Naive thymus-derived CD4-positive, alpha-beta T cell (primary cell): ENCODE data around the gene CKAP2L. TPM values are rescaled to one million over a fixed set of nuclear protein-coding genes. Genes with fewer than 3 reads are reported as not detected.

ENCODE experiments used
- ATAC-seq: fragments of 150-1000 bp; cut with Tn5 transposase; 2 replicates; pipeline ENCODE4 v1.10.0; 2021; ENCODE audit warnings: mild to moderate bottlenecking, moderate library complexity
- CTCF ChIA-PET: fragments of 350-600 bp; sonication (Branson Sonifier 250); formaldehyde crosslinking; loops from one replicate; lab custom pipeline; 2021; ENCODE audit warnings: antibody characterized with exemption; lab: Charles Lee
- POLR2A ChIA-PET: fragments of 350-600 bp; sonication (Branson Sonifier 250); formaldehyde crosslinking; loops from one replicate; lab custom pipeline; 2021; ENCODE audit warnings: antibody characterized with exemption, inconsistent platforms; lab: Charles Lee
- DNase-seq, 9 donors: peaks; one replicate each; pipeline versions ENCODE4 v3.0.0 to v3.0.0-alpha.2; 2020 to 2022; ENCODE audit warnings: mixed read lengths in 1 of 9
- H3K27ac ChIP-seq: one replicate; pipeline ENCODE4 v1.7.0; 2013; ENCODE audit warnings: mild to moderate bottlenecking, low read depth, low read length, moderate library complexity
- H3K27me3 ChIP-seq, 2 donors: one replicate each; pipeline ENCODE4 v1.7.0; 2013; ENCODE audit warnings: low read length in 2 of 2, mild to moderate bottlenecking in 2 of 2, moderate library complexity in 2 of 2; ENCODE audit not compliant: control insufficient read depth in 2 of 2, insufficient read depth in 2 of 2
- H3K36me3 ChIP-seq, 3 experiments: 1 replicate in 2 of 3; 2 replicates in 1 of 3; pipeline ENCODE4 v1.7.0; 2013; ENCODE audit warnings: low read length in 3 of 3, mild to moderate bottlenecking in 3 of 3, moderate library complexity in 1 of 3; ENCODE audit not compliant: insufficient read depth in 3 of 3, control insufficient read depth in 2 of 3
- H3K4me1 ChIP-seq, 2 donors: one replicate each; pipeline ENCODE4 v1.7.0; 2013; ENCODE audit warnings: low read length in 2 of 2, mild to moderate bottlenecking in 2 of 2, moderate library complexity in 1 of 2; ENCODE audit not compliant: control insufficient read depth in 2 of 2, insufficient read depth in 2 of 2
- H3K4me3 ChIP-seq: 2 replicates; pipeline ENCODE4 v1.7.0; 2013; ENCODE audit warnings: mild to moderate bottlenecking, low read length
- H3K9me3 ChIP-seq, 3 experiments: 1 replicate in 2 of 3; 2 replicates in 1 of 3; pipeline ENCODE4 v1.7.0; 2013; ENCODE audit warnings: low read length in 3 of 3; ENCODE audit not compliant: control insufficient read depth in 2 of 3
- H3K27ac Mint-ChIP-seq, 9 donors: one replicate each; pipeline ENCODE4 v1.8.0; 2020 to 2022; ENCODE audit warnings: mixed read lengths in 9 of 9, mild to moderate bottlenecking in 8 of 9, moderate library complexity in 5 of 9, inconsistent platforms in 2 of 9
- H3K27me3 Mint-ChIP-seq, 5 donors: one replicate each; pipeline ENCODE4 v1.8.0; 2021 to 2022; ENCODE audit warnings: mixed read lengths in 5 of 5, mild to moderate bottlenecking in 1 of 5
- H3K36me3 Mint-ChIP-seq, 5 donors: one replicate each; pipeline ENCODE4 v1.8.0; 2020 to 2022; ENCODE audit warnings: mixed read lengths in 5 of 5, mild to moderate bottlenecking in 3 of 5, inconsistent platforms in 1 of 5
- H3K4me1 Mint-ChIP-seq, 7 donors: one replicate each; pipeline ENCODE4 v1.8.0; 2020 to 2022; ENCODE audit warnings: mixed read lengths in 7 of 7, mild to moderate bottlenecking in 3 of 7, inconsistent platforms in 1 of 7
- H3K4me3 Mint-ChIP-seq, 10 donors: one replicate each; pipeline ENCODE4 v1.8.0; 2020 to 2022; ENCODE audit warnings: mild to moderate bottlenecking in 10 of 10, mixed read lengths in 10 of 10, moderate library complexity in 6 of 10, inconsistent platforms in 2 of 10
- H3K9me3 Mint-ChIP-seq, 11 donors: one replicate each; pipeline ENCODE4 v1.8.0; 2020 to 2022; ENCODE audit warnings: mixed read lengths in 11 of 11, mild to moderate bottlenecking in 4 of 11, inconsistent platforms in 1 of 11, moderate library complexity in 1 of 11
- intact Hi-C, 2 donors: fragments of 100-400 bp; cut with micrococcal nuclease; formaldehyde crosslinking; loops; one replicate each; pipeline ENCODE4 v1.15.1; 2023
- polyA plus RNA-seq, 2 donors: library from polyadenylated mRNA; unstranded; fragments of 300-500 nt; fragmentation: Illumina TruSeq; gene quantifications; one replicate each; pipeline ENCODE4 v1.2.3, GENCODE V29; 2021
- total RNA-seq, 6 experiments: library from RNA in 5 of 6; stranded (reverse) in 5 of 6; gene quantifications; 1 replicate in 5 of 6; 2 replicates in 1 of 6; pipeline ENCODE4 v1.2.3 and lab custom pipeline; 2021 to 2026

Gene CKAP2L
- total and polyA plus RNA-seq, 7 experiments from 2014 or later = 0.69 to 36.2 (median 2.4) TPM; not detected in 4

DNA sequence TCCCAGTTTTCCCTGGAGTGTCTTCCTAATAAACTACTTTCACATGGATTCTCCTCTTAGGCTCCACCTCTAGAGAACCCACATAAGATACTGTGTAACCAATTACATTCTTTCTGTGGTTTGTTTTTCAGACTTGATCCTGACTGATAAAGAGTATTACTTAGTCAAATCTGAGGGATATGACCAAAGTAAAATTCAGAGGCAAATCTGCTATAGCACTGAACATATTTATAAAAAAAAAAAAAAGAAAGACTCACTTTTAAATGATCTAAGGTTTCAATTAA lies 13.9 kb downstream of the CKAP2L start:
- CTCF ChIA-PET = interaction anchor here (0.6 to 4.1 kb wide), 8 partner anchors 8 to 191 kb away, joined by 3 to 41 read pairs (median 4); no protein-coding TSS in a partner anchor
- H3K4me3 Mint-ChIP-seq = peak overlapping the region in 1 of 10 donors; percentile 76
- POLR2A ChIA-PET = no interaction called here

DNA sequence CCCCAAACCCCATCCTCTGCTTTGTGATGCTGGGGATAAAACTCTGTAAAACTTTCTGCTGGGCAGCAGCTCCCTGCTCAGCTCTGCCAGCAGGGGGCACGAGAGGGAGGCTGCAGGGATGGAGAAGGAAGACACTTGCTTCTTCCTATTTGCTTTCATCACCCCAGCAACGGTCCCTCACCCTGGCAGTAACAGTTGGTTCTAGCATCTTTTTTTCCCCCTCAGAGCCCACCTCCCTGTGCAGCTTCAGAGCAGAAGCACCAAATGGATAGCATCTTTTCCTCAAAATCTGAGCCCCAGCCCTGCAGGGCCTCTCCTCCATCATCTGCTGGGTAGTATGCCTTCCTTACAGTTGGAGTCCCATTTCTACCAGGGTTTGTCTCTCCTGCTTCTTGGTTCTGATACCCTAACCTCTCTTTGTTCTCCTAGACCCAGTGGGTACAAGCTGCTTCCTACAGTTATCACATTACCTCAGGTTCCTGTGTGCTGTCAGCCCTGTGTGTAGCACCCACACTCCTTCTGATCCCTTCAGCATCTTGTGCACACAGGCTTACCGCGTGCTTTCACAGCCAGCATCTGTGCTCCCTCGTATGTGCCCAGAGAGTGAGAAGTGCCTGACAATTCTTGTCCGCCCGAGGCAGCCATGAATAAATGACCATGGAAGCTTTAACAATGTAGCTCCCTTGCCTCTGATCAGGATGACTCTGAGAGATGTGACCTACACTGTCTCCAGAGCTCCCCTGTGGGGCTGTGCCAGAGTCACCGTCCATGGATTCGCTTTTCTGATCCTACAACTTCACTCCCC lies 14.5 kb downstream of the CKAP2L start:
- H3K36me3 Mint-ChIP-seq = peaks cover 0 to 31% (median 0%) of the 10 kb centered on the region in 5 donors
- Histone ChIP-seq H3K4me1 (peaks cover 0 to 4% of the 10 kb centered on the region in 2 donors), H3K36me3 (no peaks in the 10 kb centered on the region), H3K4me3 (no peak overlapping the region), H3K27me3 (no peaks in the 10 kb centered on the region), H3K9me3 (no peaks in the 10 kb centered on the region), H3K27ac (no peak overlapping the region)
- ChIA-PET CTCF (interaction anchor here (0.6 to 4.1 kb wide), 21 partner anchors 12 to 820 kb away, joined by 3 to 41 read pairs (median 4); no protein-coding TSS in a partner anchor), POLR2A (interaction anchor here (1.0 kb wide), 1 partner anchor 10 kb away, joined by 4 read pairs; no protein-coding TSS in a partner anchor)
- peak overlapping the region in 3 of 9 donors; percentile 6 to 90 (median 54) for H3K27ac Mint-ChIP-seq
- H3K9me3 Mint-ChIP-seq = peaks cover 0 to 1% (median 0%) of the 10 kb centered on the region in 11 donors
- intact Hi-C loops = loop anchor here (1.0 kb wide), 4 partner anchors 14 to 208 kb away; partner anchors contain the start of gene CKAP2L (in 1 of the 2)
- peak overlapping the region in 7 of 10 donors; percentile 7 to 76 (median 21) for H3K4me3 Mint-ChIP-seq
- ATAC-seq (peak; percentile 97), DNase-seq (peak; percentile 50 to 85 (median 69))
- peaks cover 6 to 49% (median 9%) of the 10 kb centered on the region in 7 donors for H3K4me1 Mint-ChIP-seq
- no peaks in the 10 kb centered on the region for H3K27me3 Mint-ChIP-seq

More for the DNA sequence above, 13.9 kb downstream of the CKAP2L start:
- ATAC-seq = no peak
- no peak overlapping the region for H3K4me3 ChIP-seq
- peaks cover 0 to 1% (median 0%) of the 10 kb centered on the region in 11 donors for H3K9me3 Mint-ChIP-seq
- H3K36me3 Mint-ChIP-seq = peaks cover 0 to 33% (median 0%) of the 10 kb centered on the region in 5 donors
- no peak overlapping the region for H3K27ac ChIP-seq
- H3K27me3 Mint-ChIP-seq = no peaks in the 10 kb centered on the region
- H3K27ac Mint-ChIP-seq = peak overlapping the region in 1 of 9 donors; percentile 90
- intact Hi-C loops = no loop called here
- DNase-seq = no peak
- peaks cover 6 to 53% (median 9%) of the 10 kb centered on the region in 7 donors for H3K4me1 Mint-ChIP-seq
- H3K4me1 ChIP-seq = peaks cover 2 to 4% of the 10 kb centered on the region in 2 donors
- no peaks in the 10 kb centered on the region for H3K9me3 ChIP-seq
- no peaks in the 10 kb centered on the region for H3K27me3 ChIP-seq
- no peaks in the 10 kb centered on the region for H3K36me3 ChIP-seq

DNA sequence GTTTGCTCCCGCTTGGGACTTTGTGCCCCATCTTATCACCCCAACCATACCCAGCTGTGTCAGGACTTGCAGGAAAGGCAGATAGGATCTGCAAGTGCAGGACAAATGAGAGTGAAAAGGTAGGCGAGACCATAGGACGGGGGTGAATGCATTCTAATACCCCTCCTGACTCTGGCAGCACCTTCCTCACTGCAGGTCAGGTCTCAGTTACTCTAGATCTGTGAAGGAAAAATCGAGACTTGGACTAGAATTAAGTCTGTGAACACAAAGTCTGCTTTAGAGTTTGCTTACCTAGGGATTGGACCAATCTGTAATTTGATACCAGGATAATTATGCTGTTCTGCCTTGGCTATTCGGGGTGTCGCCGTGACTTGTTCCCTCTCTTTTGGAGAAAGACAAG lies 23.9 kb downstream of the CKAP2L start:
- Histone ChIP-seq H3K9me3 (no peaks in the 10 kb centered on the region), H3K4me1 (no peaks in the 10 kb centered on the region), H3K36me3 (no peaks in the 10 kb centered on the region), H3K4me3 (no peak overlapping the region), H3K27ac (no peak overlapping the region), H3K27me3 (no peaks in the 10 kb centered on the region)
- intact Hi-C loops = no loop called here
- Mint-ChIP-seq H3K36me3 (peaks cover 0 to 33% (median 0%) of the 10 kb centered on the region in 5 donors), H3K9me3 (no peaks in the 10 kb centered on the region), H3K27ac (no peak overlapping the region), H3K27me3 (no peaks in the 10 kb centered on the region), H3K4me3 (no peak overlapping the region), H3K4me1 (no peaks in the 10 kb centered on the region)
- POLR2A ChIA-PET = no interaction called here
- ATAC-seq (no peak), DNase-seq (no peak)
- CTCF ChIA-PET = no interaction called here

DNA sequence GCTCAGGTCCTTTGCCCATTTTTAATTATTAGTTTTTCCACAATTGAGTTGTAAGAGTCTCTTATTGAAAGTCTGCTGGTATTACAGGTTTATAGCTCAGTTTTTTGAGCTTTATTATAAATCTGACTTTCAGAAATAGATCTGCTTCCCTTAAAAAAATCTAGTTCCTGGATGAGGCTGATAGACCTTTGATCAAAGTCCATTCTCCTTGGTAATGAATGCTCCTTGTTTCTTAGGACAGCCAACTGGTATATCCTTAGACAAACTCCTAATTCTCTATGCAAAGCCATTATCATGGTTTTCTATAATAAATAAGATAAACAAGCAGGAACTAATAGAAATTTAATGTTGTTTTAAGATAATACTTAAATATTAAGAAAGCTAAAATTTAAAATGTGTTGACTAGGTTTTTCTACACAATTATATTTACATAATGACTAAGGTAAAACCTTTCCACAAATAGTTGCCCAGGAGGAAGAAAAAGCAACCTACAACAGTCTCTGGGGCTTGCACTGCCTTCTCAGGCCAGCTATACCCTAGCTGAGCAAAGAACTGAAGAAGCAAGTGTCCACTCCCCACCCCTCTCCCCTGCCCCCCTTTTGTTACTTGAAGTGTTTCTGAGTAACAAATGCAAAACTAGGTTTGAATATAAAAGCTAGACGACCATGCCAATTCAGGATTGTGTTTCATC lies 26.7 kb downstream of the CKAP2L start:
- intact Hi-C loops = no loop called here
- POLR2A ChIA-PET = no interaction called here
- H3K36me3 ChIP-seq = no peaks in the 10 kb centered on the region

DNA sequence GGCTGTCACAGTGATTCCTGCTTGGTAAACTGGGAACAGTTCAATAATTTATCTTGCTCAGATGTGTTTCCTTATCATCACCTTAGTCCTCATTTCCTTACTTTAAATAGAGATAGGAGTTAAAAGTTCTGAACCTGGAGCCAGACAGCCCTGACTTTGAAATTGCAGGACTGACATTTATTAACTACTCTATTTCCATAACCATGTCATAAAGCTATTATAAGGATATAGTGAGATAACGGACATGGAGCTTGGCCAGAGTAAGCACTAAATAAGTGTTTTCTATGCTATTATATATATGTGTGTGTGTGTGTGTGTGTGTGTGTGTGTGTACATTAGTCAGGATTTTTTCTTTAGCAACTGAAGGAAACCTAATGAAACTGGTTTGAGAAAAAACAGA lies 30.5 kb downstream of the CKAP2L start:
- Mint-ChIP-seq H3K4me1 (peaks cover 0 to 3% (median 0%) of the 10 kb centered on the region in 7 donors), H3K27me3 (no peaks in the 10 kb centered on the region), H3K4me3 (no peak overlapping the region), H3K36me3 (peaks cover 0 to 5% (median 0%) of the 10 kb centered on the region in 5 donors), H3K27ac (no peak overlapping the region), H3K9me3 (no peaks in the 10 kb centered on the region)
- no peaks in the 10 kb centered on the region for H3K9me3 ChIP-seq
- intact Hi-C loops = no loop called here
- no peaks in the 10 kb centered on the region for H3K36me3 ChIP-seq
- POLR2A ChIA-PET = no interaction called here
- CTCF ChIA-PET = interaction anchor here (0.5 to 0.9 kb wide), 2 partner anchors 135 to 851 kb away, joined by 3 read pairs; no protein-coding TSS in a partner anchor
- no peaks in the 10 kb centered on the region for H3K4me1 ChIP-seq
- no peak overlapping the region for H3K27ac ChIP-seq
- DNase-seq = no peak
- no peaks in the 10 kb centered on the region for H3K27me3 ChIP-seq
- no peak for ATAC-seq
- no peak overlapping the region for H3K4me3 ChIP-seq

More for the DNA sequence above, 26.7 kb downstream of the CKAP2L start:
- Mint-ChIP-seq H3K27ac (no peak overlapping the region), H3K27me3 (no peaks in the 10 kb centered on the region), H3K4me3 (no peak overlapping the region), H3K4me1 (no peaks in the 10 kb centered on the region), H3K36me3 (peaks cover 0 to 31% (median 0%) of the 10 kb centered on the region in 5 donors), H3K9me3 (no peaks in the 10 kb centered on the region)
- H3K4me1 ChIP-seq = no peaks in the 10 kb centered on the region
- H3K4me3 ChIP-seq = no peak overlapping the region
- DNase-seq (no peak), ATAC-seq (no peak)
- no peaks in the 10 kb centered on the region for H3K9me3 ChIP-seq
- H3K27me3 ChIP-seq = no peaks in the 10 kb centered on the region
- H3K27ac ChIP-seq = no peak overlapping the region
- CTCF ChIA-PET = interaction anchor here (1.3 kb wide), 1 partner anchor 12 kb away, joined by 4 read pairs; no protein-coding TSS in a partner anchor

DNA sequence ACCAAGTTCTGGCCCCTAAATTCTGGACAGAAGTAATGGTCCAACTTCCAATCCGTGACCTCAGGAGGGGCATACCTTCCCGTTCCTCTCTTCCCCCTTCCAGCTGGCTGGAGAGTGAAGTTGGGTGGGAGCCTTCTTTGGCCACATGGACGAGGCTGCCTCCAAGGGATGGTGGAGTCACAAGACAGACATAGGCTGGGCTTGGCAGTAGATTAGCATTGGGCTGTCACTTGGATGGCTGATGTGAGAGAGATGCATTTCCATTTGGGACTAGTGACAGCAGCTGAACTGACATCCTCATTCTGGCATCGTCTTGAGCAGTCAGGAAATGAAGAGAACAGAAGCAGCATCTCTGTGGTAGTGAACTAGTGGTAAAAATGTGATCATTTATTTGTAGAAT lies 31.0 kb downstream of the CKAP2L start:
- intact Hi-C loops = no loop called here
- no peak for ATAC-seq
- no peak overlapping the region for H3K27ac Mint-ChIP-seq
- H3K27me3 ChIP-seq = no peaks in the 10 kb centered on the region
- H3K4me1 Mint-ChIP-seq = peaks cover 0 to 5% (median 0%) of the 10 kb centered on the region in 7 donors
- no peak overlapping the region for H3K4me3 ChIP-seq
- no peaks in the 10 kb centered on the region for H3K9me3 ChIP-seq
- no peak for DNase-seq
- no peaks in the 10 kb centered on the region for H3K9me3 Mint-ChIP-seq
- H3K36me3 Mint-ChIP-seq = peaks cover 0 to 3% (median 0%) of the 10 kb centered on the region in 5 donors
- H3K36me3 ChIP-seq = no peaks in the 10 kb centered on the region
- no peak overlapping the region for H3K4me3 Mint-ChIP-seq
- POLR2A ChIA-PET = interaction anchor here (0.6 kb wide), 1 partner anchor 19 kb away, joined by 3 read pairs; no protein-coding TSS in a partner anchor
- H3K27ac ChIP-seq = no peak overlapping the region
- H3K4me1 ChIP-seq = no peaks in the 10 kb centered on the region
- CTCF ChIA-PET = interaction anchor here (0.9 kb wide), 1 partner anchor 135 kb away, joined by 3 read pairs; no protein-coding TSS in a partner anchor
- H3K27me3 Mint-ChIP-seq = no peaks in the 10 kb centered on the region
